ENCODE data around the gene PCDHB5. TPM values are rescaled to one million over a fixed set of nuclear protein-coding genes. Genes with fewer than 3 reads are reported as not detected.

The PCDHB5 gene
- total and polyA plus RNA-seq, 2 of the 4 experiments (the other 2 are of a cell fraction): 0.18 to 0.32 TPM

GRCh38 chr5:141149812-141150211 is 14.8 kb downstream of the PCDHB5 start, which contains the start of gene PCDHB6:
Gene PCDHB6 (plus strand): TSS chr5:141150057. CDS start chr5:141150258, 201 bp downstream.
- H3K23ac ChIP-seq (ENCODE audit: low read depth, low read length): no peak within 1 kb of the TSS
- TF ChIP-seq MXI1 (IDR thresholded peaks at IDR 0.05; ENCODE audit: borderline replicate concordance, low read depth, low read length) (no peak), MAZ (IDR thresholded peaks at IDR 0.05; ENCODE audit: borderline replicate concordance, low read depth, low read length) (no peak), RFX5 (IDR thresholded peaks at IDR 0.05; ENCODE audit: low read depth, low read length) (no peak)
- no peak within 1 kb of the TSS for H3K14ac ChIP-seq (replicated peaks; ENCODE audit: low read depth, low read length)
- in situ Hi-C loops (cut with MboI; ENCODE audit: low sequenced_read_pairs): no loop called here
- H3K4me1 ChIP-seq (ENCODE audit: control insufficient read depth, insufficient read depth, low read length): no peaks in the 10 kb centered on the region
- intact Hi-C loops (cut with micrococcal nuclease): no loop called here
- no TSS peak for BruUV-seq (replicated peaks)
- H2BK120ac ChIP-seq (ENCODE audit: low read depth, low read length): no peak within 1 kb of the TSS
- H2AK9ac ChIP-seq (replicated peaks; ENCODE audit: low read depth, low read length, poor library complexity): no peak within 1 kb of the TSS
- no peak within 1 kb of the TSS for H4K91ac ChIP-seq (ENCODE audit: insufficient read depth, low read depth, low read length)
- no peak within 1 kb of the TSS for H3K56ac ChIP-seq (ENCODE audit: extremely low read depth, insufficient read depth, low read length)
- H3K79me1 ChIP-seq (ENCODE audit: low read depth in 1 of 2, low read length in 2 of 2): no peaks in the 10 kb centered on the region
- 12% methylated on average over 6 of the region's 18 CpGs; no CpG with 5 or more reads in 1 of the 2 experiments for WGBS, 2 experiments (ENCODE audit: extremely low coverage in 2 of 2, insufficient read length in 1 of 2)
- H3K4me2 ChIP-seq (ENCODE audit: low read depth, low read length): peak within 1 kb of the TSS; percentile 81; the same call in 1 of the 2 replicates
- H3K27ac ChIP-seq (ENCODE audit: insufficient read depth, low read length): no peak within 1 kb of the TSS
- no peak within 1 kb of the TSS for H4K5ac ChIP-seq (ENCODE audit: low read depth, low read length)
- H4K20me1 ChIP-seq (ENCODE audit: insufficient read depth, low read length): no peaks in the 10 kb centered on the region
- peak within 1 kb of the TSS; percentile 25 for H3K4me3 ChIP-seq (ENCODE audit: insufficient read depth, low read depth, low read length)
- no peak within 1 kb of the TSS for H2AK5ac ChIP-seq (ENCODE audit: low read depth, low read length)
- POLR2A ChIA-PET (ENCODE audit: unreplicated experiment): no interaction called here
- DNase-seq (peak; percentile 3), ATAC-seq (ENCODE audit: low read depth) (no peak)
- dilution Hi-C loops (cut with HindIII; ENCODE audit: low sequenced_read_pairs, unreplicated experiment): no loop called here
- H2BK20ac ChIP-seq (ENCODE audit: low read depth, low read length): no peak within 1 kb of the TSS
- H3K9me1 ChIP-seq (ENCODE audit: insufficient read depth, low read length): no peaks in the 10 kb centered on the region
- H3K9ac ChIP-seq (ENCODE audit: low read depth, low read length): no peak within 1 kb of the TSS
- no peak within 1 kb of the TSS for H3K18ac ChIP-seq (ENCODE audit: low read depth, low read length)
- no peaks in the 10 kb centered on the region for H3K36me3 ChIP-seq (ENCODE audit: control insufficient read depth, insufficient read depth, low read length)
- no peak within 1 kb of the TSS for H4K8ac ChIP-seq (ENCODE audit: low read depth in 2 of 2, low read length in 2 of 2)
- no peak within 1 kb of the TSS for H2BK15ac ChIP-seq (ENCODE audit: low read depth, low read length)
- H3K4ac ChIP-seq (ENCODE audit: low read depth, low read length): no peak within 1 kb of the TSS
- H2BK5ac ChIP-seq (ENCODE audit: low read depth, low read length, poor library complexity, severe bottlenecking): no peak within 1 kb of the TSS
- peaks cover 13% of the 10 kb centered on the region; the same call in 1 of the 2 replicates for H3K9me3 ChIP-seq (ENCODE audit: control insufficient read depth, insufficient read depth, low read length)
- H2AFZ ChIP-seq (replicated peaks; ENCODE audit: low read length, poor library complexity): peak within 1 kb of the TSS; percentile 59
- H3K27me3 ChIP-seq (ENCODE audit: control insufficient read depth, insufficient read depth, low read length): no peaks in the 10 kb centered on the region
- CTCF ChIA-PET: no interaction called here
